KMS-11 (cell line): ENCODE measurements around the gene RBMX.

Experiments
- H2AFZ ChIP-seq: fragments of 200-600 bp; sonication (generic); 2 replicates; pipeline ENCODE4 v1.6.1; 2016; ENCODE audit warnings: antibody characterized with exemption, mixed run types, low read depth
- H3K27ac ChIP-seq: fragments of 200-600 bp; sonication (generic); 2 replicates; pipeline ENCODE4 v1.6.1; 2016; ENCODE audit warnings: mild to moderate bottlenecking, mixed run types
- H3K27me3 ChIP-seq: fragments of 200-600 bp; sonication (generic); 2 replicates; pipeline ENCODE4 v1.6.1; 2017; ENCODE audit warnings: mild to moderate bottlenecking, low read depth, mixed run types, moderate library complexity; ENCODE audit not compliant: insufficient read depth
- H3K36me3 ChIP-seq: fragments of 200-600 bp; sonication (generic); 2 replicates; pipeline ENCODE4 v1.6.1; 2017; ENCODE audit warnings: mild to moderate bottlenecking, mixed run types; ENCODE audit not compliant: insufficient read depth
- H3K4me1 ChIP-seq: fragments of 200-600 bp; sonication (generic); 2 replicates; pipeline ENCODE4 v1.6.1; 2016; ENCODE audit warnings: mild to moderate bottlenecking, low read depth, mixed run types; ENCODE audit not compliant: poor library complexity, severe bottlenecking
- H3K4me2 ChIP-seq: fragments of 200-600 bp; sonication (generic); 2 replicates; pipeline ENCODE4 v1.7.0; 2016; ENCODE audit warnings: mild to moderate bottlenecking, mixed run types
- H3K4me3 ChIP-seq: fragments of 200-600 bp; sonication (generic); IDR thresholded peaks from 2 replicates; pipeline ENCODE4 v1.6.1; 2017; ENCODE audit warnings: low read depth, low read length, mixed read lengths; ENCODE audit not compliant: insufficient read depth
- H3K79me2 ChIP-seq: fragments of 200-600 bp; sonication (generic); 2 replicates; pipeline ENCODE4 v1.6.1; 2016; ENCODE audit warnings: low read depth, mixed run types; ENCODE audit not compliant: insufficient read depth
- H3K9ac ChIP-seq: fragments of 200-600 bp; sonication (generic); 2 replicates; pipeline ENCODE4 v1.6.1; 2016; ENCODE audit warnings: mild to moderate bottlenecking, mixed run types
- H4K20me1 ChIP-seq: fragments of 200-600 bp; sonication (generic); 2 replicates; pipeline ENCODE4 v1.6.1; 2016; ENCODE audit warnings: mild to moderate bottlenecking, mixed run types; ENCODE audit not compliant: insufficient read depth
- CTCF ChIP-seq: fragments of 200-600 bp; sonication (generic); conservative IDR thresholded peaks from 2 replicates; pipeline ENCODE4 v1.6.1; 2017; ENCODE audit warnings: low read depth, mild to moderate bottlenecking, antibody characterized with exemption, low read length, moderate library complexity, mixed read lengths

RBMX gene

GRCh38 chrX:136861877-136862276 is 18.6 kb downstream of the RBMX start:
- Histone ChIP-seq H3K36me3 (no peaks in the 10 kb centered on the region), H3K4me2 (no peak overlapping the region), H3K9ac (no peak overlapping the region), H3K79me2 (no peaks in the 10 kb centered on the region), H3K4me1 (peaks cover 4% of the 10 kb centered on the region), H3K4me3 (no peak overlapping the region), H3K27ac (no peak overlapping the region), H2AFZ (no peak overlapping the region), H4K20me1 (no peaks in the 10 kb centered on the region), H3K27me3 (no peaks in the 10 kb centered on the region)
- TF ChIP-seq CTCF = no peak

GRCh38 chrX:136858007-136858756 is 22.3 kb downstream of the RBMX start:
- H3K36me3 ChIP-seq = no peaks in the 10 kb centered on the region
- H3K4me1 ChIP-seq = peaks cover 5% of the 10 kb centered on the region
- no peak overlapping the region for H3K9ac ChIP-seq
- no peak overlapping the region for H2AFZ ChIP-seq
- no peak overlapping the region for H3K27ac ChIP-seq
- no peak overlapping the region for H3K4me3 ChIP-seq
- H3K27me3 ChIP-seq = no peaks in the 10 kb centered on the region
- no peaks in the 10 kb centered on the region for H4K20me1 ChIP-seq
- no peak for TF ChIP-seq CTCF
- no peak overlapping the region for H3K4me2 ChIP-seq
- no peaks in the 10 kb centered on the region for H3K79me2 ChIP-seq

- no peak overlapping the region for H3K4me2 ChIP-seq
- TF ChIP-seq CTCF = no peak
- H3K36me3 ChIP-seq = no peaks in the 10 kb centered on the region
Measured at GRCh38 chrX:136856551-136856950, 24.0 kb downstream of the RBMX start.

GRCh38 chrX:136856050-136856449 is 24.5 kb downstream of the RBMX start:
- no peak overlapping the region for H3K9ac ChIP-seq
- TF ChIP-seq CTCF = no peak

More at GRCh38 chrX:136856551-136856950, 24.0 kb downstream of the RBMX start:
- Histone ChIP-seq H3K27ac (no peak overlapping the region), H3K9ac (no peak overlapping the region), H3K4me1 (peaks cover 5% of the 10 kb centered on the region), H4K20me1 (no peaks in the 10 kb centered on the region), H3K4me3 (no peak overlapping the region), H3K79me2 (no peaks in the 10 kb centered on the region), H2AFZ (no peak overlapping the region), H3K27me3 (no peaks in the 10 kb centered on the region)

More at GRCh38 chrX:136856050-136856449, 24.5 kb downstream of the RBMX start:
- Histone ChIP-seq H3K4me1 (peaks cover 5% of the 10 kb centered on the region), H3K79me2 (no peaks in the 10 kb centered on the region), H4K20me1 (no peaks in the 10 kb centered on the region), H3K27me3 (no peaks in the 10 kb centered on the region), H3K4me2 (no peak overlapping the region), H3K27ac (no peak overlapping the region), H3K4me3 (no peak overlapping the region), H2AFZ (no peak overlapping the region), H3K36me3 (no peaks in the 10 kb centered on the region)
